DOHH2 (cell line): Measurements from ENCODE around the gene CHN2.

ENCODE experiments used
- H3F3A ChIP-seq: fragments of 200-600 bp; sonication (generic), shearing (Covaris generic); 2 replicates; pipeline ENCODE4 v1.6.0; 2016; ENCODE audit warnings: antibody characterized with exemption, mild to moderate bottlenecking; ENCODE audit not compliant: control insufficient read depth, insufficient read depth
- H3K27ac ChIP-seq: fragments of 200-600 bp; sonication (generic); 2 replicates; pipeline ENCODE4 v1.5.1; 2014; ENCODE audit warnings: low read depth, mild to moderate bottlenecking, low read length, moderate library complexity
- H3K27me3 ChIP-seq: fragments of 200-600 bp; sonication (generic); 2 replicates; pipeline ENCODE4 v1.6.1; 2014; ENCODE audit warnings: mild to moderate bottlenecking, low read length, mixed read lengths; ENCODE audit not compliant: control insufficient read depth
- H3K36me3 ChIP-seq: fragments of 200-600 bp; sonication (generic); 2 replicates; pipeline ENCODE4 v1.6.1; 2014; ENCODE audit warnings: mild to moderate bottlenecking, low read length, moderate library complexity, mixed read lengths; ENCODE audit not compliant: control insufficient read depth
- H3K4me1 ChIP-seq: fragments of 200-600 bp; sonication (generic); 2 replicates; pipeline ENCODE4 v1.6.1; 2014; ENCODE audit warnings: mild to moderate bottlenecking, low read length, mixed read lengths; ENCODE audit not compliant: control insufficient read depth
- H3K4me2 ChIP-seq: fragments of 200-600 bp; sonication (generic); 2 replicates; pipeline ENCODE4 v1.6.0; 2014; ENCODE audit warnings: mild to moderate bottlenecking, low read length, moderate library complexity
- H3K4me3 ChIP-seq: fragments of 200-600 bp; sonication (generic); 2 replicates; pipeline ENCODE4 v1.5.1; 2014; ENCODE audit warnings: mild to moderate bottlenecking, low read length, mixed read lengths
- H3K79me2 ChIP-seq: fragments of 200-600 bp; sonication (generic); 2 replicates; pipeline ENCODE4 v1.6.1; 2014; ENCODE audit warnings: mild to moderate bottlenecking, low read length, mixed read lengths; ENCODE audit not compliant: control insufficient read depth
- H3K9me2 ChIP-seq: fragments of 200-600 bp; sonication (generic); replicated peaks from 2 replicates; pipeline ENCODE4 v1.6.1; 2014; ENCODE audit warnings: mild to moderate bottlenecking, low read length, mixed read lengths; ENCODE audit not compliant: control insufficient read depth
- H3K9me3 ChIP-seq: fragments of 200-600 bp; sonication (generic); 2 replicates; pipeline ENCODE4 v1.6.1; 2014; ENCODE audit warnings: antibody characterized with exemption, low read length, mixed read lengths; ENCODE audit not compliant: control insufficient read depth, insufficient read depth
- H4K20me1 ChIP-seq: fragments of 200-600 bp; sonication (generic); 2 replicates; pipeline ENCODE4 v1.6.0; 2014; ENCODE audit warnings: low read depth, mild to moderate bottlenecking, antibody characterized with exemption, low read length, moderate library complexity; ENCODE audit not compliant: control insufficient read depth, insufficient read depth
- CTCF ChIP-seq: fragments of 200-600 bp; sonication (generic); IDR thresholded peaks from one replicate; pipeline ENCODE4 v1.5.1; 2014; ENCODE audit warnings: antibody characterized with exemption, mild to moderate bottlenecking, low read depth, low read length; ENCODE audit not compliant: poor library complexity, severe bottlenecking
- EZH2phosphoT487 ChIP-seq: fragments of 200-600 bp; sonication (generic); IDR thresholded peaks from 2 replicates; pipeline ENCODE4 v1.6.1; 2017; ENCODE audit warnings: borderline replicate concordance, mild to moderate bottlenecking, antibody characterized with exemption, low read length, moderate library complexity, mixed read lengths

The CHN2 gene

GRCh38 chr7:29363636-29364425 lies 169.3 kb downstream of the CHN2 start:
- H3K4me3 ChIP-seq, result no peak overlapping the region
- H3K4me1 ChIP-seq, result no peaks in the 10 kb centered on the region
- H3K9me2 ChIP-seq, result no peaks in the 10 kb centered on the region
- no peak overlapping the region for H3K27ac ChIP-seq
- H3K9me3 ChIP-seq, result no peaks in the 10 kb centered on the region
- no peaks in the 10 kb centered on the region for H3F3A ChIP-seq
- H3K4me2 ChIP-seq, result no peak overlapping the region
- no peaks in the 10 kb centered on the region for H3K27me3 ChIP-seq
- H4K20me1 ChIP-seq, result no peaks in the 10 kb centered on the region
- H3K79me2 ChIP-seq, result no peaks in the 10 kb centered on the region
- no peak for TF ChIP-seq CTCF
- no peak for TF ChIP-seq EZH2phosphoT487
- H3K36me3 ChIP-seq, result no peaks in the 10 kb centered on the region

- Histone ChIP-seq H3K27me3 (no peaks in the 10 kb centered on the region), H3K36me3 (no peaks in the 10 kb centered on the region), H3K27ac (no peak overlapping the region), H3K9me2 (no peaks in the 10 kb centered on the region), H3K4me3 (no peak overlapping the region), H3F3A (no peaks in the 10 kb centered on the region), H3K4me2 (no peak overlapping the region), H3K9me3 (no peaks in the 10 kb centered on the region), H3K79me2 (no peaks in the 10 kb centered on the region), H3K4me1 (no peaks in the 10 kb centered on the region), H4K20me1 (no peaks in the 10 kb centered on the region)
- TF ChIP-seq EZH2phosphoT487, result no peak
- no peak for TF ChIP-seq CTCF
These were observed 170.1 kb downstream of the CHN2 start for GRCh38 chr7:29364661-29365060.

GRCh38 chr7:29365423-29365822 lies 170.8 kb downstream of the CHN2 start:
- no peaks in the 10 kb centered on the region for H3K9me3 ChIP-seq
- H3K79me2 ChIP-seq, result no peaks in the 10 kb centered on the region
- no peak overlapping the region for H3K4me3 ChIP-seq
- no peak overlapping the region for H3K4me2 ChIP-seq
- TF ChIP-seq CTCF, result no peak
- no peak for TF ChIP-seq EZH2phosphoT487
- no peaks in the 10 kb centered on the region for H3K4me1 ChIP-seq
- H3K36me3 ChIP-seq, result no peaks in the 10 kb centered on the region
- no peaks in the 10 kb centered on the region for H3K27me3 ChIP-seq
- H3F3A ChIP-seq, result no peaks in the 10 kb centered on the region
- H3K27ac ChIP-seq, result no peak overlapping the region
- no peaks in the 10 kb centered on the region for H4K20me1 ChIP-seq
- no peaks in the 10 kb centered on the region for H3K9me2 ChIP-seq
